GM12874 (cell line): ENCODE measurements around the gene C6orf47.

Experiments
- TF ChIP-seq, protein P1 (sequence below): IDR thresholded peaks from 2 replicates; pipeline ENCODE4 v1.5.1; 2011; ENCODE audit warnings: low read depth, mild to moderate bottlenecking, control low read depth, low read length, moderate library complexity; ENCODE audit not compliant: insufficient read depth

Gene C6orf47

DNA sequence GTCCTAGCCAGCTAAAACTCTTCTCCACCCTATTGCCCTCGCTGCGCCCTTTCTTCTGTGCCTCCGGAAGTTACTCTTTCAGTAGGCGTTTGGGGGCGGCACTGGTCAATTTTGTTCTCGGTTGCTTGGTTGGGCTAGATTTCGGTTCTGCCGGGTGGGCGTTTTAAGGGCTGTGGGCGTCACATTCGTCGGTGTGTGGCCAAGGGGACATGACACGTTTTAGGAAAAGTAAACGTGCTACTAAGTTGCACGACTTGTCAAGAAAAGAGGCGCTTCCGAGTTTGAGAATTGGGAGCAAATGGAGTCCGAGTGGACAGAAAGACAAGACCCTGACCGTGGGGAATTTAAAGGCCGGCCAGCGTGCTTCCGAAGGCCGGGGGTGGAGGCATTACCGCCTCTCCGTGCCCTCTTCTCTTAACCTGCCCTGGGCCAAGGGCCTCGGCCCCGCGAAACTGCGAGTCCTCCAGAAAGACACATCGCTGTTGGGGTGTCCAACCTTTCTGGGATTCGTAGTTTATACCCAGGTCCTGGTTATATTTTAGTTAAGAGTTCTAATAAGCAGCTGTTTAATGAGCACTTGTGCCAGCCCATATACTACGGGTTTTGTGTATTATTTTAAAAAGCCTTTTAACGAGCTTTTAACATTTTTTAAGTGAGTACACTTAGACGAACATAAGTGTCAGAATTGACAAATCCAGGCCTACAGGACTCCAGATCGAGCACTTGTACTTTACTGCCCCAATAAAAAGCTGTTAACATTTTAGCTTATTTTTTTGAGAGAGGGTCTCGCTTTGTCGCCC lies 7.5 kb downstream of the C6orf47 start:
- TF ChIP-seq, protein P1, sequence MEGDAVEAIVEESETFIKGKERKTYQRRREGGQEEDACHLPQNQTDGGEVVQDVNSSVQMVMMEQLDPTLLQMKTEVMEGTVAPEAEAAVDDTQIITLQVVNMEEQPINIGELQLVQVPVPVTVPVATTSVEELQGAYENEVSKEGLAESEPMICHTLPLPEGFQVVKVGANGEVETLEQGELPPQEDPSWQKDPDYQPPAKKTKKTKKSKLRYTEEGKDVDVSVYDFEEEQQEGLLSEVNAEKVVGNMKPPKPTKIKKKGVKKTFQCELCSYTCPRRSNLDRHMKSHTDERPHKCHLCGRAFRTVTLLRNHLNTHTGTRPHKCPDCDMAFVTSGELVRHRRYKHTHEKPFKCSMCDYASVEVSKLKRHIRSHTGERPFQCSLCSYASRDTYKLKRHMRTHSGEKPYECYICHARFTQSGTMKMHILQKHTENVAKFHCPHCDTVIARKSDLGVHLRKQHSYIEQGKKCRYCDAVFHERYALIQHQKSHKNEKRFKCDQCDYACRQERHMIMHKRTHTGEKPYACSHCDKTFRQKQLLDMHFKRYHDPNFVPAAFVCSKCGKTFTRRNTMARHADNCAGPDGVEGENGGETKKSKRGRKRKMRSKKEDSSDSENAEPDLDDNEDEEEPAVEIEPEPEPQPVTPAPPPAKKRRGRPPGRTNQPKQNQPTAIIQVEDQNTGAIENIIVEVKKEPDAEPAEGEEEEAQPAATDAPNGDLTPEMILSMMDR = no peak

DNA sequence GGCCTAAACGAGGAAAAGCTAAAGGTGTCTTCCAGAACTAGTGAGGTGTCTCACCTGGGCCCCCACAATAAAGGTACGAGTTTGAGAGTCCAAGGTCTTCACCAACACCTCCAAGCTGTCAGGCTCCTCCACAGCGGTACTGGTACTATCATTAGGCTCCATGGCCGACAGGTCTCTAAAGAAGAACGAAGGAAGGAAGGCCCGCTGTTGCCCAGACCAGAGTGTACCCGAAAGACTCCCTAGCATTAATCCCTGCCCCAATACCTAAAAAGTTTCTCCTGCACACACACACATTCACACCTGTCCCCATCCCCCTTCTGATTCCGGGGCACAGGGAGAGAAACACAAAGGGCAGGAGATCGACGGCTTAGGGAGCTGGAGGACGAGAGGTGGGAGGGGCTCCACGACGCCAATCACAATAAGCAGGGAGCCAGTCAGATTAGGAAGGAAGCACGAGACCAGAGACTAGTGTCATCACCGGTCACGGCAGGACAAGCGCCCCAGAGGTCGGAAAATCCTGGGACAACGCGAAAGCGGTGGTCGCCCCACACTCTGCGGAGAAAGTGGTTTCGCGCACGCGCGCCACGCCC lies 8.9 kb downstream of the C6orf47 start:
- TF ChIP-seq, protein P1 = no peak

DNA sequence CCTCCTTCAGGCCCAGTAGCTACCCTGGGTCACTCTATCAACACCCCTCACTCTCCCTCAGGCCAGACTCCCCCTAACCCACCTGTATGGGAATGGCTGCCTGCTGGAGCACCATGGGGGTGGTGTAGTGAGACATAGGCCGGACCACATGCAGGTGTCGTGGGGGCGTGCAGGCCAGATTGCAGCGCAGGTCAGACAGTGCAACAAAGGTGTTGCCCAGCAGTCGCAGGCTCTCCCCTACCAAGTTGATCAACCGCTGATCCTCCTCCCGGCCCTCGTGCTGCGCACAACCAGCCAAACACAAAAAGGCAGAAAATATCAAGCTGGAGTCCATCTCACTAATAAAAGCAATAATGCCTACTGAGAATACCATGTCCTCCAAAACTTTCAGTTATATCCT lies 15.3 kb downstream of the C6orf47 start:
- TF ChIP-seq, protein P1 = no peak

DNA sequence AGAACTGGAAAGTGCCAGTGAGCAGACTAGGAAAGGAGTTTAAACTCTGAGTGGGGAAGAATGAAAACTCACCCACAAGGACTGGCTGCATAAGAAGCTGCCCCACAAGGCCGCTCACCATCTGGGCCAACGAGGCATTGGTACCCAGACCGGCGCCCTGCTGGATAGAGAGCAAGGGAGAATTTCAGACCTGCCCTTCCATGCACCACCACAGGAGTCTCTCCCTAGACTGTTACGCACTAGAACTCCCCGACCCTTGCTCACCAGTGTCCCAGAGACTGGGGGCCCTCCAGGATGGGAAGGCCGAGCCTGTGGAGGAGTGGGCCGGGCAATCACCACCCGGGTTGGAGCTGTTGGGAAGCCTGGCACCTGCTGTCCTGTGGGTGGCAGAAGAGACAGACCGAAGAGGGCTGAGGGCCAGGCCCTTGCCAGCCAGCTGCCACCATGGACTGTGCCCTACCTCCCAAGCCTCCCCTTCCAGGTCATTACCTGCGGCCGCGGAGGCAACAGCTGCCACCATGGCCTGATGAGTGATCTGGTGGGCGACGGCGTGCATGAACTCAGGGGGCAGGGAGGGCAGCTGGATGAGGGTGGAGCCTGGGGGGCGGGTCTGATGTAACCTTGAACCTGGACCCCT lies 16.6 kb downstream of the C6orf47 start:
- TF ChIP-seq, protein P1 = no peak

DNA sequence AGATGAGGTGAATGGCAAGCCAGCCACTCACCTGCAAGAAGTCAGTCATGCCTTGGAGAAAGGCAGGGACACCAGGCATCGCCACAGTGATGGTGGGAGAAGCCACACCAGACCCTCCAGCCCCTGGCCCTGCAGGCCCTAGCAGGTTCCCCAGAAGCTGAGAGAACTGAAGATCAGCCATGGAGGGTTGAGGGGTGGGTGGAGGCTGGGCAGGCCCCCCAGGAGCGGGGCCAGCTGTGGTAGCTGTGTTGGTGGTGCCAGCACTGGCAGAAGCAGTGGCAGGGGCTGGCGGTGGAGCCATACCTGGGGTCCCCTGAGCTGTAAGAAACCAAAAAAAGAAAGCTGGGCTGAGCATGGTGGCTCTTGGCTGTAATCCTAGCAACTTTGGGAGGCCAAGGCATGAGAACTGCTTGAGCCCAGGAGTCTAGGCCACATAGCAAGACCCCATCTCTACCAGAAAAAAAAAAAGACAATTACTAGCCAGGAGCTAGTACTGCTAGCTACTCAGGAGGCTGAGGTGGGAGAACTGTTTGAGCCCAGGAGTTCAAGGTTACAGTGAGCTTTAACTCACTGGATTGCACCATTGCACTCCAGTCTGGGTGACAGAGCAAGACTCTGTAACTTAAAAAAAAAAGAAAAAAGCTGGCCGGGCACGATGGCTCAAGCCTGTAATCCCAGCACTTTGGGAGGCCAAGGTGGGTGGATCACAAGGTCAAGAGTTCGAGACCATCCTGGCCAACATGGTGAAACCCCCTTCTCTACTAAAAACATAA lies 17.6 kb downstream of the C6orf47 start:
- TF ChIP-seq, protein P1 = no peak

DNA sequence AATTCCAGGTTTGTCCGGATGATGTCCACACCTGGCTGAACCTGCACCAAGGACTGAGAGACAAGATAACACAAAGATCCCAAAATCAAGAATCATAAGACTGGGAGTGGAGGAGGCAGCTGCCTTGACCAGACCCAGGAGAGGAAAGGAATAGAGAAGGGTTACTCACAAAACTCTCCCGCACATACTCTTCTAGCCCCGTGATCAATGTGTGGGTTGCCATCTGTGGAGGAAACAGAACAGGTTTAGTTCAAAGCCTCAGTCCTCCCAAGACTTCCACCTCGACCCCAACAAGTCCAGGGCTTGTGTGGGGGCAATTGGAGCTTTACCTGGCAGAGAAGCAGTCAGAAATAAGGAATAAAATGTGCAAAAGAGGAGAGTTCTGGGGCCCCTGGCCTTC lies 19.2 kb downstream of the C6orf47 start:
- TF ChIP-seq, protein P1 = no peak

DNA sequence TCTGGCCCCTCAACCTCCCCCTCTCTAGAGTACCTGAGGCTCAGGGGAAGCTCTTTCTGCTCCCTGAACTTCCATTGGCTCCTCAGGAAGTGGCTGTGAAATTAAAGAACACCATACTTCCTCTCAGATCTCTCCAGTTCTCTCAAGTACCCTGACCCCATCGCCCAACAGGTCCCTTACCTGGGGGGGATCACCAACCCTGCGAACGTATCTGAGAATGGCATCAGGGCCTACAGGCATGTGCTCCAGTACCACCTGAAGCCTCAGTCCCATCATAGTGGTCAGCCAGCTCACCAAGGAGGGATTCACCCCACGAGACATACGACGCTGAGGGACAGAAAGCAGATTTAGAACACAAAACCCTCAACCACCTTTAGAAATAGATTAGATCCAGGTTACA lies 20.0 kb downstream of the C6orf47 start:
- TF ChIP-seq, protein P1 = no peak
